ENCODE measurements around the gene KRT81.

KRT81 gene

DNA sequence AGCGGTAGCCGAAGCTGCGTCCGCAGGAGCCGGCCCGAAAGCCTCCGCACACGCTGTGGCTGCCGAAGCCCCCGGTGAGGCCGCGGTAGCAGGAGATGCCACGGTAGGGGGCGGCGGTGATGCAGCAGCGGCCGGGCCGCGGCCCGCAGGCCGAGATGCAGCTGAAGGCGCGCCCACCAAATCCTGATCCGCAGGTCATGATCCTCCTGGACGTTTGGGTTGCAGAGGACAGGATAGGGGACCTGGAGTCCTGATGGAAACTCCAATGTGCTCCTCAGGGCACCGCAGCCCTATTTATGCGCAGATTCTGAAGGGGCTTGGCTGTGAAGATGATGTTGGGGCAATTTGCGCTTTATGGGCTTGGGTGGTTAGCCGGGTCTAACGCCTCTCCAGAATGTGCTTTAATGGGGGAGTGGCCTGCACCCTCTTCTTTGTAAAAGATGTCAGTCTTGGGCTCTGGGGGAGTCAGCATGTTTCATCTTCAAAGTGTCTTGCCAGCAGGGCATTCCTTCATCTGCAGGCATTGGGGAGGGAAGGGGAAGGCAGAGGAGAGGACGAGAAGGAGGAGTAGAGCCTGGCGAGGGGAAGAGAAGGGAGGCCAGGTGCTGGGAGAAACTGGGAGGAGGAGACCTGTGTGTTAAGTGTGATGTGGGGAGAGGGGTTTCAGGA lies at the start of gene KRT81:
Gene KRT81, minus strand, starts transcription at position 268 of the 669 bp plus-strand sequence. Its CDS starts 69 bp downstream, at position 199.
- no peak for DNase-seq (ENCODE audit: low read depth)

DNA sequence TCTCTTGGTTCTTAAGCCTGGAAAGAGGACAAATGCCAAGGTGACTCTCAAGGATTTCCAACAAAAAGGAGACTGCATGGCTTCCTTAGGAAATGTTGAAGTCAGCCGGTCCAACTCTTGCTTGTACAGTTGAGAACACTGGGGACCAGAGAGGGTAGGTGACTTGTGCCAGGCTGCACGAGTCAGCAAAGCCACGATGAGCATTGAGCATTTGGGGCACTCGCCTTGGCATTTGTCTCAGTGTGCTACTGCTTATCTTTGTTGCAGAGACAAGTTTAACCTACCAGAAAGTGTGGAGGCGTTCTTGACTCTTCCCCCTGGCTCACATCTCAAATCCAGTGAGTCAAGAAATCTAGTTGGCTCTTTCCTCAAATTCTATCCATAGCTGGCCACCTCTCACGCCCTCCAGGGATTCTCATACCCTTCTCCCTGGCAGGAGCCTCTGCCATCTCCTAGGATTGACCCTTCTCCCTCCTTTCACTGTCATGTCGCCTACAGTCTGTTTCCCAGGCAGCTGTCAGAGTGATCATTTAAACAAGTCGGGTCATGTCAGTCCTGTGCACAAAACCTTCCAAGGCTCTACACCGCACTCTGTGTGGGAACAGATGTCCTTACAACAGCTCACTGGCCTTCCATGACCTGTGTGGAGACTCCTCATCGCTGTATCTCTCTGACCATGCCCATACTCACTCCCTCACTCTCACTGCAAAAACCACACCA lies 47.1 kb upstream of the KRT81 start:
- no peak for DNase-seq (ENCODE audit: low read depth)

DNA sequence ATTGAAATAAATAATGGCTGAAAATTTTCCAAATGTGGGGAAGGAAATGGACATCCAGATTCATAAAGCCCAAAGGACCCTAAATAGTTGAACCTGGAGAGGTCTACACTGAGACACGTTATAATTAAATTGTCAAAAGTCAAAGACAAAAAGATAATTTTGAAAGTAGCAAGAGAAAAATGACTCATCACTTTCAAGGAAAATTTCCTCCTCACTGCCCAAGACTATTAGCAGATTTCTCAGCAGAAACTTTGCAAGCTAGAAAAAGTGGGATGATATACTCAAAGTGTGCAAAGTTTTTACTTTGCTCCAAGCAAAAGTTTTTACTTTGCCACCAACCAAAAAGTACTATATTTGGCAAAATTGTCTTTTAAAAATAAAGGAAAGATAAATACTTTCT lies 45.7 kb upstream of the KRT81 start:
- DNase-seq (ENCODE audit: low read depth): no peak

DNA sequence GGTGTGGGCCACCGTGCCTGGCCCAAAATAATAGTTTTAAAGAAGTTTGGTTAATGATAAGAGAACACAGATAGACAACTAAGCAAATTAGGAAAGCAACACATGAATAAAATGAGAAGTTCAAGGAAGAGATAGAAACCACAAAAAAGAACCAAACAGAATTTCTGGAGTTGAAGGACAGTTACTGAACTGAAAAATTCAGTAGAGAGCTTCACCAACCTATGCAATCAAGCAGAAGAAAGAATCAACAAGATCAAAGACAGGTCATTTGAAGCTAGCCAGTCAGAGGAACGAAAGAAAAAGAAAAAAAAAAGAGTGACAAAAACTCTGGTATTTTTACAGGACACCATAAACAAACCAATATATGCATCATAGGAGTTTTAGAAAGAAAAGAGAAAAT lies 45.3 kb upstream of the KRT81 start:
- DNase-seq (ENCODE audit: low read depth): no peak

DNA sequence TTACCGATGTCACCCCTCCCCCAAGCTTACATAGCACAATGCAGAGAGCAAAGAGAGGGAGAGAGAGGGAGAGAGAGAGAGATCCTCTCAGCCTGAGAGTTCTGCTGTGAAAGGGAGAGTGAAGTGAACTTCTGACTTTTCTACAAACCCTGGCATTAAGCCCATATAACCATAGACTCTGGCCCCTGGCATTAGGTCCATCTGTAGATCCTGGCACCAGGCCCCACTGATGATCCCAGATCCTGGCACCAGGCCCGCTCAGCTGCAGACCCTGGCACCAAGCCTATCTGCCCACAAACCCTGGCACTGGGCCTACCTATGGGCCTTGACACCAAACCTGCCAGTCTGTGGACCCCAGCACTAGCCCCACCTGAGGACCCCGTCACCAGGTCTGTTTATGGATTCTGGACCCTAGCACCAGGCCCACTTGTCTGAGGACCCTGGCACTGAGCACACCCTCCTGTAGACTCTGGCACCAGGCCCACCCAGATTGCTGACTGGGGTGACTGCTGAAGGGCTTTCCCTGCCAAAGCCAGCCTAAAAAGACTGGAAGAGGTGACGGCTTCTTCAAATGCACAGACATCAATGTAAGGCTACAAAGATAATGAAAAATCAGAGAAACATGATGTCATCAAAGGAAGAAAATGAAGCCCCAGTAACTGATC lies 44.4 kb upstream of the KRT81 start:
- no peak for DNase-seq (ENCODE audit: low read depth)

DNA sequence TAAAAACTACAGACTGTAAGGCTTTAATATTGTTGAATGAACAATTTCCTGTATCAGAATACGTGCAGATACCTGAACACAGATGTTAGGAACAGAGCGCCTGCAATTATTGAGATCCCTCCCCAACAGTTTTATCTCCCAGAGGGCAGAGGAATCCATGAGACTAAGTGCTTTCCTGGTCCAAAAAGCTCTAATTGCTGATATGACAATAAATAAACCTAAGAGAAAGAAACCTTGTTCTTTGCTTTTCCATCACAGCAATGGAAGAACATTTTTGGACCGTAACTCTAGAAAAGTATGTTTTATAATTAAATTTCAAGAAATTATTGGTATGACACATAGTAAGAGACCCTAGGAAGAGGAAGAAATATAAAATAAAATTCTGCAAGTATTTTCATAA lies 42.9 kb upstream of the KRT81 start:
- DNase-seq (ENCODE audit: low read depth): no peak

DNA sequence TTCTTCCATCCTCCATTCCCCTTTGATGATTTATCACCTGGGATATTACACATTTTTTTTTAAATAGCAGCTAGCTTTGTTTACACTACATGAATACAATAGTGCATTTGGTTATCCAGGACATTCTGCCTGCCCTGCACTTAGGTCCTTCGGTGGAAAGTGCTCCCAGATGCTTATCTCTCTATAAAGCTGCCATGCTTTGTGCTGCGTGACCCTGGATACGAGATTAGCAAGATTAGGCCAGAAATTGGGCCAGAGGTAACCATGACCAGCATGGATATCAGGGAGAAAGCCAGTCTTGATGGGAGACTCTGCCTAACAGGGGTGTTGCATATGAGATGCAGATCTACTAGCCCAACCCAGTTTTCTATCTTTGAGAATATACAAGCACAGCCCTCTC lies 42.0 kb upstream of the KRT81 start:
- no peak for DNase-seq (ENCODE audit: low read depth)

DNA sequence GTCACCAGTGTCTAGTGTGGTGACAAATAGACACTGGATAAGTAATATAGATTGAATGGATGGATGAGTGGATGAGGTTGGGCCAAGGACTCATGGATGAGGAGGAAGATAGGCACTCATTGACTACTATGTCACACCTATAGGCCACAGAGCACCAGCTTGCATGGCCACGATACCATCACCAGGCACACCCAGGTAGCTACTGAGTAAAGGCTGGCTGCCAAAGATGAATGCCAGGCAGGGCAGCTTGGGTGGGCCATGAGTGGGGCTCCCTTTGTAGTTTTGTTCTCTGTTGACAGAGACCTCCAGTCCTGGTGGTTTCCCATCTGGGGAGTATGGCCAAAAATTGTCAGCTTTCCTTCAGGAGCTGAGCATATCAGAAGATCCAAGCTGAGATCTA lies 41.0 kb upstream of the KRT81 start:
- no peak for DNase-seq (ENCODE audit: low read depth)

DNA sequence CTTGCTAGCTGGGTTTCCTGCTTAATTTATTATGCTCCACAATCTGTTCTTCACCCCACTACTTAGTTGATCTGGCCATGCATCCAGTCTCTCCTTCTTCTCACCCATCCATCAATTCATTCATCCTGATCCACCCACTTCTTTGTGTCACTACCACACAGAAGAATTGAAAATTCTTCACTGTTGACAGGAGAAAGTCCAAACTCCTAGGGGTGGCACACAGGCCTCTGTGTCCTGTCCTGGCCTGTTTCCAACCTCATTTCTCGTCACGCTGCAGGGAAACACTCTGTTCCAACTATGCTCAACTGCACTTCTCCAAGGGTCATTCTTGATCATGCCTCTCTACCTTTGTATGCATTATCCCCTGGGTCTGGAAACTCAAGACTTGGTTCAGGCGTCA lies 40.5 kb upstream of the KRT81 start:
- DNase-seq (ENCODE audit: low read depth): no peak

DNA sequence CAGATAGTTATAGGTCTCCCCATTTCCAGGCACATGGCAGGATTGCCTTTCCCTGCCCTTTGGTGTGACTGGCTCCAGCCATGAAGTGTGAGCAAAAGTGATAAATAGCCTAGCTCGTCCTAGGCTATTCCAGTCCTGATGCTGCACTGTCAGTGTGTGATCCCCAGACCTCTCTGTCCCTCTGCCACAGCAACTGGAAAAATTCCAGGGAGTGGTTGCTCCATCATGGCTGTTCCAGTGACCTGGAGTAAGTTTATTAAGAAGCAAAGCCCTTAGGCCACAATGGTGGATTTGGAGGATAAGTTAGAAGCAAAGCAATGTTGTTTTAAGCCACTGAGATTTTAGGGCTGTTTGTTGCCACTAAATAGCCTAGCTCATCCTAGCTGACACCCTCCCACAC lies 39.7 kb upstream of the KRT81 start:
- DNase-seq (ENCODE audit: low read depth): no peak

DNA sequence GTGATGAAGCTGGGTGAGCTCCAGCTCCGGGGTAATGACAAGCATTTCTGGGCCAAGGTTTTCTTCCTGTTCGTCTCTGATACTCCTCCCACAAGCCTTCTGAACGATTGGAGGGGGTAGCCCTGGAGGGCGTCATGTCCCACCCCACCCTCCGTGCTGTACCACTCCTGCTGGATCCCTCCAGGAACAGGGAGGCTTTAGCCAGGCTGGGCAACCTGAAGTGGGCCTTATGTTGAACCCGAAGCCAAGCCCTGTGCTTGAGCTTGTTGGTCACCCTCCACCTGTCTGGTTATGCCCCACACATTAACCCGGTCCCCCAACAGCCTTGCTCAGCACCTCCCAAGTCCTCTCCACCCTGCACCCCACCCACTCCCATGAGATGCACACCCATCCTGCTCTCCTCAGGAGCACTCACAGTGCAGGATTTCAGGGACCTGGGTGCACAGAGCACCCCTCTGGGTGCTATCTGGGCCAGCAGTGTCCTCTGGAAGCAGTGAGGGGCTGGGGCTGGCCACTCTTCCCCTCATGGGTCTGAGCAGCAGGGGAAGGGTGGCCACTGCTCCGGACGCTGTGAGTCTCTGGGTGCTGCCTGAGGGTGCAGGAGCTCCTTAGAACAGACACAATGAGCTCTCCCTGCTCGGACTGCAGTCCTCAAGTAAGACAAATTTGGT lies 36.6 kb upstream of the KRT81 start:
- DNase-seq (ENCODE audit: low read depth): no peak

DNA sequence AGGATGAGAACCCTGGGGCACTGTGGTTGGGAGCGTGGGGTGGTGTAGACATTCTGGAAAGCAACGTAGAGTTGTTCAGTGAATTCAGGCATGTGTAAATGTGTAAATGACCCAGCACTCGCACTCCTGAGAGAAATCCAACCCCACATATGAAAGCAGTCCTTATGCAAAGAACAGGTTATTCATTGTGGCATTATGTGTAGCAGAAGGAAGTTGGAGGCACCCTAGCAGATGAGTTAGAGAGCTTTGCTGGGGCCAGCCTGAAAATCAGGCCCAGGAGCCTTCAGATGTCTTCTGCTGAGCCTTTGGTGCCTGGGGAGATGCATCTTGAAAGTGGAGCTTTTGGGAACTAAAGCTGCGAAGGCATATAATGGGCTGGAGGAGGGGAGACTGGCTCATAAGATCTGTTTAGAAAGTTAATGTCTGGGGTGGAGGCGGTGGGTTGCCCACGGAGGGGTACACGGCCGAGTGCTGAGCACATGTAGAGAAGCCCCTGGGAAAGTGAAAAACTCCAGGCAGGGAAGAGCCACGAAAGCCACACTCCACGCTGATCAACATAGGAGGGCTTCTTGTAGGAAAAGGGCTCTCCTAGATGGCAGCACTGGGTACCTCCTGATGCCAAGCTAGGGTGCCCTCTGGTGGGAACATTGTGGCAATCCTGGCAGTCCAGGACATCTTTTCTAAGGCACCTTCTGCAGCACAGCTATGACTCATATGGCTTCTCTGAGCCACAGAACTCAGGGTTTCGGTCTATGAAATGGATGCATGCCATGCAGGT lies 35.9 kb upstream of the KRT81 start:
- peak; percentile 89 for DNase-seq (ENCODE audit: low read depth)

DNA sequence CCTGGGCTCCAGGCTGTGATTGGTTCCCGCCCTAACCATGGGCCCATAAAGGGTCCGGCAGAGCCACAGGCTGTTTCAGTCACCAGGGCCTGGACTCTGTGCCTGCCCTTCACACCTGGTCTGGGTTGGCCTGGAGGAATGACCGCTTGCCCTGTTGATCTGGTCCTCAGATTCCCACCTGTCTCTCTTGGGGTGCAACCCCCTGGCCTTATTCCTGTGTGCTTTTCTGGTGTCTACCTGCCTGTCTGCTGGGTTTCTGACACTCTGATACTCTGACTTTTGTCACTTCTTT lies 32.8 kb upstream of the KRT81 start:
- no peak for DNase-seq (ENCODE audit: low read depth)

DNA sequence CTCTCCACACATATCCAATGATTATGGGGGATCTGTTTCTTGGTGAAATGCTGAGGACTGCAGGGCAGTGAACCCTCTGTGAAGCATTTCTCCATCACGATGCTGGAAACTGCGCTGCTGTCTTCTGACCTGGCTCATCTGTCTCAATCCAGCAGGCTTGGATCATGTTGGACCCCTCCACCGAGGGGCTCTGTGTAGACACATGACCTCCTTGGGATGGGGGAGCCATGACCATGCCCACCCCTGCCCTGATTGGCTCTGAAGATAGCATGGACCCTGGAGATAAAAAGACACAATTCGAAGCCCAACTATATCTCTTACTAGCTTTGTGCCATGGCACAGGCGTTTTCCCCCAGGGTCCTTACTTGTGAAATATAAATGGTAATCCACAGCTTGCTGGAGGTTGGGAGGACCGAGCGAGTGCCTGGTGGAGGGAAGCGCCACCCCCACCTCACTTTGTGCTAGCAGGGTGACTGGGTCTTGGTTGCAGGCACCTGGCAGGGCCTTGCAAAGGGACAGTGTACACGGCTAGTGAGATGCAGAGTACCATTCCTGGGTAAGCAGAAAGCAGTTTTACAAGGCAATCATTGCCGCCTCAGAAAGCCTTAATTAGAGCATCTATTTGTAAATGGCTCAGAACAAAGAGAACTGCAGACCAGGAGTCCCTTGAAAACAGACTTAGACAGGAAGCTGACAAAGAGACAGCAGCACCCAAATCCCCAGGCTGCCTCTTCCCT lies 32.2 kb upstream of the KRT81 start:
- no peak for DNase-seq (ENCODE audit: low read depth)

DNA sequence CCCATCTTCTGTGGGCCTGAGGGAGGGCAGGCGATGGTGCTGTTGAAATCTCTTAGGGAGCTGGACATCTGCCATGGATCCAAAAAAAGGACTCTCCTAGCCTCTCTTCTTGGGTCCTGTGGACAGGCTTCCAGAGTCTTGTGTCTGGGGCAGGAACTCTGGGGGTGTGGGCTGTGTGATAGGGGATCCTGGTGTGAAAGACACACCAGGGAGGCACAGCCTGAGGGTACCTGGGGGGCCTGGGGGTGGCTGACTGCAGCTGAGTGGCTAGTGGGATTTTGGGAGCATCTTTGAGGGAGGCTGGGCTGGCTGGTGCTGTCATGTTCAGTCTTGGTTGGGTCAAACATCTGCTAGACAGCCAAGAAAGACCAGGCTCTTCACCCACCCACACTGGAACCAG lies 31.7 kb upstream of the KRT81 start:
- DNase-seq (ENCODE audit: low read depth): no peak

DNA sequence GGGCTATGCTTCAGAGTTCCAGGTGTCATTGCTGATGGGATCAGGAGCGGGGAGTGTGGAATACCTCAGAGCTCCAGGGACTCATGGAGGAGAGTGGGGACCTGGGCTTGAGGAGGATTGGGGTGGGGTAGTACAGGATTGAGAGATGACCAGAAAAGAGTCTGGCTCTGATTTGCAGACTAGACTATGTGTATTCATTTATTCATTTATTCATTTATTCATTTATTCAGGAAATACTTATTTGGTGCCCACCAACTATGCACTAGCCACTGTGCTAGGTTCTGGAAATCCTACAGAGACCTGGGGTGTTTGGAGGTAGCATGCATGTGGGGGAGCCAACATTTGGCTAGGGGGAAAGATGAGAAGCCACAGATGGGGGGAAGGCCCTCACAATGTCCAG lies 30.7 kb upstream of the KRT81 start:
- no peak for DNase-seq (ENCODE audit: low read depth)

DNA sequence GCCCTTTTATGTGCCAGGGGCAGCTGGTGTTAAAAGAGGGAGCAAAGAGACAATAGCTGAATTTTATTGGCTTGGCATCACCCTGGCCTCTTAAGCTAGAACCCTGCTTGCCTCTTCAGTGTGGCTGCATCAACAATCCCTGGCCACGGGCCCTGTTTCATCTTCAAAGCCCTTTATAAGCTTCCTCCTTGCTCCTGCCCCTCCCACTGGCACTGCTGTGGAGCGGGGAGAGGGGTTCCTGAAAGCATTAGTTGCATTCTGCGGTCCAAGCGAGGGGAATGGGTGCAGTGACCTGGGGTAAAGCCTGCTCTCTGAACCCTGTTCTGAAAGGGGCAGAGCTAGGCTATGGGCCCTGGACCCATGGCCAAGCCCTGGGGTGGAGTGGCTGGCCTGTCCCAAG lies 30.1 kb upstream of the KRT81 start:
- no peak for DNase-seq (ENCODE audit: low read depth)

DNA sequence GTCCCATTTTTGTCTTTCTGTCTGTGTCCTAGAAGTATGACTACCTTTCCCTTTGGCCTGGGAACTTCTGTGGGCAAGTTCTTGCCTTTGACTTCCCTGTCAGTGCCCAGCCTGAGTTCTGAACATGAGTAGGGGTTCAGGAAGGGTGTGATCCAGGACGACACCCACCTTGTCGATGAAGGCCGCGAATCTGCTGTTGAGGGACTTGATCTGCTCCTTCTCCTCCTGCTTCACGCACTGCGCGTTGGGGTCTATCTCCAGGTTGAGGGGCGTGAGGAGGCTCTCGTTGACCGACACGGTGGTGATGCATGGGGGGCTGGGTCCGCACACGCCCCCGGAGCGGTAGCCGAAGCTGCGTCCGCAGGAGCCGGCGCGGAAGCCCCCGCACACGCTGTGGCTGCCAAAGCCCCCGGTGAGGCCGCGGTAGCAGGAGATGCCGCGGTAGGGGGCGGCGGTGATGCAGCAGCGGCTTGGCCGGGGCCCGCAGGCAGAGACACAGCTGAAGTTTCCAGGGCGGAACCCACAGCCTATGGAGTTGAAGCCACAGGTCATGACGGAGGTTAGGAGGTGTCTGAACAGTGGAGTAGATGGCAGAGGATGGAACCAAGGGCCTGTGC lies 29.6 kb upstream of the KRT81 start, which contains the start of gene KRT83:
Gene KRT83, minus strand, starts transcription at position 615 of the 617 bp plus-strand sequence. Its CDS starts 63 bp downstream, at position 552.
- DNase-seq (ENCODE audit: low read depth): no peak

DNA sequence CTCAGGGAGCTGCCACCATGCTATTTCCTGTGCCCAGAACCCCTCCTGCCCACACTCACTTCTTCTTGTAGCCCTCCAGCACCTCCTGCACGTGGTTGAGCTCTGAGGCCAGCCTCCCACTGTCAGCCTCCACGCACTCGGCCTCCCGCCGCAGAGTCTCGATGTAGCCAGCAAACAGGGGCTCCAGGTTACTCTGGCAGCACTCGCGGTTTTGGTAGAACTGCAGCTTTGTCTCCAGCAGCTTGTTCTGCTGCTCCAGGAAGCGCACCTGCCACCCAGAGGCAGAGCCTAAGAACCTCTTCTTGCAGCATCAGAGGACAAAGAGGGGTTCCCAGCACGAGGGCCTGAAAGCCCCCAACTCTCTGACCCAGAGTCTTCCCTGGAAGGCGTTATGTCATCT lies 27.8 kb upstream of the KRT81 start:
- no peak for DNase-seq (ENCODE audit: low read depth)

DNA sequence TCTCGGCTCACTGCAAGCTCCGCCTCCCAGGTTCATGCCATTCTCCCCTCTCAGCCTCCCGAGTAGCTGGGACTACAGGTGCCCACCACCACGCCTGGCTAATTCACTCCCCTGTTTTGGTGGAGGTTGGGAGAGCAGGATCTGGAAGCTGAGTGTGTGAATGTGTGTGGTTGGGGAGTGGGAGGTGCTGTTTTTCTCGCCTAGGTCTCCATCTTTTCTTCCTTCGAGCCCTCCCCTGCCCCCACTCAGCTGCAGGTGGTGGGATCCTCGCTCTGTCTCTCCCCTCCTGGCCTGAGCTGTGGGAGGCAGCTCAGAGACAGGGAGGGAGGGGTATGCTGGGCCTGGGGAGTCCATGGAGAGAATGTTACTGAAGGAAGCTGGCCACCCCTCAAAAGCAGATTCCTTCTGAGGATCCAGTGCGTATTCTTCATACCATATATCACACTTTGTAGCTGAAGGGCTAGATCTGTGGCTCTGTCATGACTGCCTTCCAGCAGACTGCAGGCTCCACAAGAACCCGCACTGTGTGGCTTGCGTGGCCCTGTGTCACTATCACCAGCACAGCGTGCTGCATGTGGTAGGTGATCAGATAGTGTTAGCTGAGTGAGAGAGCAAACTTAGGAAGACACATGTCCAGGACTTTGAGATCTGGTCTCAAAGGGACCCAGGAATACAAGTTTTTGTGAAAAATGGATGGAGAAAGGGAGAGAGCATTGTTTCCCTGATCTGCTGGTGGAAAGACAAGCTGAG lies 27.1 kb upstream of the KRT81 start:
- no peak for DNase-seq (ENCODE audit: low read depth)
